RCC 7860 (cell line): ENCODE measurements around the gene WFDC9.
"Not testable (repeated sequence)": the region's sequence is repeated elsewhere in the genome, so short reads cannot be mapped to it uniquely, and the experiment has no call there.

Source experiments
- DNase-seq: peaks from one replicate; pipeline ENCODE4 v3.0.0-alpha.2; 2015; ENCODE audit warnings: low spot score
- FAIRE-seq: peaks from 2 replicates; lab custom pipeline; 2012; peaks lifted over from hg19 to GRCh38; lab: Jason Lieb, UNC

WFDC9 gene

GRCh38 chr20:45631184-45631583 lies at the start of gene WFDC9:
Gene WFDC9, minus strand, starts transcription at chr20:45631284. Its CDS starts 21,103 bp downstream, at chr20:45610181.
- FAIRE-seq (no peak), DNase-seq (no peak)

DNA sequence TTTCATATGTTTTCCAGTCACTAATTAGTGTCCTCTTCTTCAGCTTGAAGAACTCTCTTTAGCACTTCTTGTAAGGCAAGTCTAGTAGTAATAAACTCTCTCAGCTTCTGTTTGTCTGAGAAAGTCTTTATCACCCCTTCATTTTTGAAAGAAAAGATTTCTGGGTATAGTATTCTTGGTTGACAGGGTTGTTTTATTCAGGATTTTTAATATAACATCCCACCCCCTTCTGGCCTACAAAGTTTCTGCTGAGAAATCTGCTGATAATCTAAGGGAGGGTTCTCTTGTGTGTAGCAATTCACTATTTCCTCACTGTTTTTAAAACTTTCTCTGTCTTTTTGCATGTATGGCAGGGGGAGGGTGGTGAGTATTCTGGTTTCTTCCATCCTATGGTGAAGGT lies 48.6 kb upstream of the WFDC9 start:
- DNase-seq, result no peak
- no peak for FAIRE-seq

GRCh38 chr20:45672765-45673164 lies 41.7 kb upstream of the WFDC9 start:
- no peak for FAIRE-seq
- no peak for DNase-seq

GRCh38 chr20:45670139-45670538 lies 39.1 kb upstream of the WFDC9 start, which contains the start of gene WFDC11:
Gene WFDC11, minus strand, starts transcription at chr20:45670239. Its CDS starts 19,639 bp downstream, at chr20:45650600.
- FAIRE-seq (no peak), DNase-seq (no peak)

DNA sequence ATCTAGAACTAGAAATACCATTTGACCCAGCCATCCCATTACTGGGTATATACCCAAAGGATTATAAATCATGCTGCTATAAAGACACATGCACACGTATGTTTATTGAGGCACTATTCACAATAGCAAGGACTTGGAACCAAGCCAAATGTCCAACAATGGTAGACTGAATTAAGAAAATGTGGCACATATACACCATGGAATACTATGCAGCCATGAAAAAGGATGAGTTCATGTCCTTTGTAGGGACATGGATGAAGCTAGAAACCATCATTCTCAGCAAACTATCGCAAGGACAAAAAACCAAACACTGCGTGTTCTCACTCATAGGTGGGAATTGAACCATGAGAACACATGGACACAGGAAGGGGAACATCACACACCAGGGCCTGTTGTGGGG lies 26.0 kb upstream of the WFDC9 start:
- not testable (repeated sequence) for DNase-seq, FAIRE-seq

DNA sequence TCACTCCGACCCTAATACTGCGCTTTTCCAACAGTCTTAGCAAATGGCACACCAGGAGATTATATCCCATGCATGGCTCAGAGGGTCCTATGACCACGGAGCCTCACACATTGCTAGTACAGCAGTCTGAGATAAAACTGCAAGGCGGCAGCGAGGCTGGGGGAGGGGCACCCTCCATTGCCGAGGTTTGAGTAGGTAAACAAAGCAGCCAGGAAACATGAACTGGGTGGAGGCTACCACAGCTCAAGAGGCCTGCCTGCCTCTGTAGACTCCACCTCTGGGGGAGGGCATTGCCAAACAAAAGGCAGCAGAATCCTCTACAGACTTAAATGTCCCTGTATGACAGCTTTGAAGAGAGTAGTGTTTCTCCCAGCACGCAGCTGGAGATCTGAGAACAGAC lies 20.6 kb upstream of the WFDC9 start:
- not testable (repeated sequence) for FAIRE-seq, DNase-seq

- FAIRE-seq (no peak), DNase-seq (no peak)
Observed at GRCh38 chr20:45649312-45649863, 18.3 kb upstream of the WFDC9 start.

DNA sequence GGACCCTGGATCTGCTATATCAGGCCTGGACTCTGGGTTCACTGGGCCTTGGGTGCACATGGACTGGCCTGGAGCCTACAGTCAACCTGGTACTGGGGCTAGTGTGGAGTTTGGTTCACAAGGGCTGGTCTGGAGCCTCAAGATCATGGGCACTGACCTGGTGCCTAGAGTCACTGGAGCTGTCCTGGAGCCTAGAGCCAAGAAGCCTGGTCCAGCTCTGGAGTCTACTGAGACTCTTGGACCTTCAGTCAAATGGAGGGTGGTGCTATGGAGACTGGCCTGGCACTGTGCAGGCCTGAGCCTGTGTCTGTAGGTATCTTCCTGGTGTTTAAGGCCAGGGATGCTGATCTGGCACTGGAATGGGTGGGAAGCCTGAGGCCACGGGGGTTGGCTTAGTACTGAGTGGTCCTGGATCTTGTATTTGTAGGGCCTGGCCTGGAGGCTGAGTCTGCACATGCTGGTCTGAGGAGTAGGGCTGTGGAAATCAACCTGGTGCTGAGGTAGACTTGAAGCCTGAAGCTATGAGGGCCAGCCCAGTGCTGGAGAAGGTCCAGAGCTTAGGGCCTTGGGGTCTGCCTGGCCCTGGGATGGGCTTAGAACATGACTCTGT lies 16.5 kb upstream of the WFDC9 start:
- no peak for FAIRE-seq

GRCh38 chr20:45646875-45647274 lies 15.8 kb upstream of the WFDC9 start:
- DNase-seq, result no peak
- no peak for FAIRE-seq

More for the DNA sequence above, 16.5 kb upstream of the WFDC9 start:
- DNase-seq, result no peak

GRCh38 chr20:45645869-45646268 lies 14.8 kb upstream of the WFDC9 start:
- not testable (repeated sequence) for FAIRE-seq, DNase-seq

DNA sequence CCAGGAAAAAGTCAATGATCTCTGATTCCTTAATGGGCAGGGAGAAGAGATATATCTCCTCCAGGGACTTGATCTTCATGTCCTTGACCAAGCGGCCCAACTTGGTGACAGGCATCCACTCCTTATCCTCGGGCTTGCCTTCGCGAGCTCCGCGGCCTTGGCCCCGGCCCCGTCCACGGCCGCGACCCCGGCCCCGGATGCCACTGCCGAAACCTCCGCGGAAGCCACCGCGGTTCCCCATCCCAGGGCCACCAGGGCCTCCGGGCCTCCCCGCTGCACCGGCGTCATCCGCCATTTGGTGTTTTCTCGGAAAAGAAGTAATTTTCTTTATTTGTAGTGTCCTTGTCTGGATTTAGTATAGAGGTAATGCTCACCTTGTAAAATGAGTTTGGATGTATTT lies 10.0 kb upstream of the WFDC9 start:
- not testable (repeated sequence) for FAIRE-seq, DNase-seq

GRCh38 chr20:45639687-45640086 lies 8.6 kb upstream of the WFDC9 start:
- no peak for FAIRE-seq
- DNase-seq, result no peak

DNA sequence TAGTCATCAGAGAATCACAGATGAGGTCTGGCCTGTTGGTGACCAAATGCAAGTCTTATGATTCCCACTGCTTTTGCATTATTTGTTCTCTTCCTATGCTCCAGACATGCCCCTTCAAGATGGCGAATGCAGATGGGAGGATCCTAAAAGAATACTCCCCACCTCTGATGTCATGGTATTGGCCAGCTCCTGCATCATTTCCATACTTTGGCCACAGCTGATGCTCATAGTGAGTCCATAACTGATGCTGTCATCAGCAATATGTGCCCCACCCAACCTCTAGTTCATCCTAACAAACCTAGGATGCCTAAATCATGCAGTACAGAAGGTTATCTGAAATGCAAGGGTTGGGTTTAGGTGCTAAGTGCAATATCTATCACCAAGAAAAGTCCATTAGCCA lies 5.4 kb upstream of the WFDC9 start:
- no peak for FAIRE-seq
- DNase-seq, result no peak

DNA sequence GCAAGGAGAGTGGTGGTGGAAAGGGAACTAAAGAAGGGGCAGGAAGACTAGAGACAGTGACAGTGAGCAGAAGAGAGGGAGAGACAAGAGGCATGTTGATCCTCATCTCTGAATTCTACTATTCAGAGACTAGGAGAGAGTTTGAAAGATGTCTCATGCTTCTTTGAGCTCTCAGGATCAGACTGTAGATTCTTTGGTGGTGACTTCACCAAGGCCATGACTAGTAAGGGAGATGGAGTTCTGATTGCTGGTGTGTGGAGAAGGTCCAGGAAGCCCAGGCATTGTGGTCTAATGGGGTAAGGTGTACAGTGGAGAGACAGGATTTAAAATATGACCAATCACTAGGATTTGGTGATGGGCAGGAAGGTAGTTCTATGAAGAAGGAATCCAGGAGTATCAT lies 713 bp downstream of the WFDC9 start:
- FAIRE-seq, result no peak
- DNase-seq, result no peak

DNA sequence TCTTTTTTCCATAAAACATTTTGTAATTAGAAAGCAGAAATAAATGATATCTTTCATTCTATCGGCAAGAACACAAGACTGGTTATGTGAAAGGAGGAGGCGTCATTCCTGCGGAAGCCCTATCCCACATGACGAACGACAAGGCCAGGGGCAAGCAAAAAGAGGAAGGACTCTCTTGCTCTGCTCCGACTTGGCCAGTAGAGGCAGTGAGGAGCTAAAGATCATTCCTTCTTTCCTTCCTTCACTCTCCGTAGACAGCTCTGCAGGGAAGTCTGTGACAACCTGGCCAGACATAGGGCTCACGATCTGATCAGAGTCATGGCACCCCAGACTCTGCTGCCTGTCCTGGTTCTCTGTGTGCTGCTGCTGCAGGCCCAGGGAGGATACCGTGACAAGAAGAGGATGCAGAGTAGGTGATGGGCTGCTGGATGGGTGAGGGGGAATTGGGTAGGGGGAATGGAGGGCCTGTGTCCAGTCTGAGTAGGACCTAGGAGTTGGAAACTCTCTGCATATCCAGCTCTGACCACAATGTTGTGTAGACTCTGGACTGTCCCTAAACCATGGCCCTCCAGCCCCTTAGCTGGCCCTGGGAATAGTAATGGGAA lies 1.5 kb downstream of the WFDC9 start, which contains the start of gene WFDC10A:
TSS of gene WFDC10A (plus strand) at position 244 of the 605 bp plus-strand sequence. CDS start at position 319, 75 bp downstream.
- FAIRE-seq (no peak), DNase-seq (peak; percentile 49)

- FAIRE-seq, result no peak
- DNase-seq, result no peak
Observed at GRCh38 chr20:45626540-45626939, 4.5 kb downstream of the WFDC9 start.

GRCh38 chr20:45621593-45621992 lies 9.5 kb downstream of the WFDC9 start:
- DNase-seq, result no peak
- FAIRE-seq, result no peak

DNA sequence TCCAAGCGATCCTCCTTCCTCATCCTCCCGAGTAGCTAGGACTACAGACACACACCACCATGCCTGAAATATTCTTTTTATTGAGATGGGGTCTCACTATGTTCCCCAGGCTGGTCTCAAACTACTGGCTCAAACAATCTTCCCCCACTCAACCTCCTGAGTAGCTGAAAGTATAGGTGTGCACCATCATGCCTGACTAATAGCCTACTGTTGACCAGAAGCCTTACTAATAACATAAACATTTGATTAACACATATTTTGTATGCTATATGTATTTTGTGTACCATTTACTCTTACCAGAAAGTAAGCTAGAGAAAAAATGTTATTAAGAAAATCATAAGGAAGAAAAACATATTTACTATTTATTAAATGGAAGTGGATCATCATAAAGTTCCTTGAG lies 13.5 kb downstream of the WFDC9 start:
- no peak for FAIRE-seq
- DNase-seq, result no peak

DNA sequence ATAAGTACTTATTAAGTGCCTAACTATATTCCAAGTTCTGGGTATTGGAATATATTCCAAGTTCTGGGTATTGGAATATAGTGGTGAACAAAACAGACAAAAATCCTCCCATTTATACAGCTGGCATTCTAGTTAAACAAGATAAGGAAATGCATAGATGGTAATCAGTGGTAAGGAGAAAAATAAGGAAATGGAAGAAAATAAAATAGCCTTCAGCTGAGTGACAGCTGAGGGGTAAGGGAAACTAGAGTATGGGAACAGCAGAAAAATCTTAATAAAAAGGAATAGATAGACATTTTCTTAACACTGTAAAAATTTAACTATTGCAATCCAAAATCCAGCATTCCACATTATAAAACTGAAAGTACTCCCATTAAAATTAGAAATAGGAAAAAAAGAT lies 18.8 kb downstream of the WFDC9 start:
- DNase-seq (no peak), FAIRE-seq (no peak)

DNA sequence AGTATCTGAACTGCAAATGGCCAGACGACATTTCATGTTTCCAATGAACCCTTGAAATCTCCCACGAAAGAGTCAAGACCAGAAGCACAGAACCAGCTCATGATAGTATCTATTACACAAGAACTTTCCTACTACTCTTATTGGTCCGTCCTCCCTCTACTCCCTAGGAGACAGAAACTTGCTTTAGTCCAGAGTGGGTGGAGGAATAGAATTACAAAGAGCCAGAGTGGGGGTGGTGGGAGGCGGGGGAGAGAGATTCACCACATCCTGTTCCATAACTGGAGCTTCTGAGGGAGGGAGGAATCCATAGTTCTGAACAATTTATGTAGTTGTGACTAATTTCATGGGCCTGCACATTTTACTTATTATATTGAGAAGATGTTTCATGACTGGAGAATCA lies 20.0 kb downstream of the WFDC9 start:
- DNase-seq (peak; percentile 22), FAIRE-seq (no peak)

GRCh38 chr20:45607810-45608209 lies 23.3 kb downstream of the WFDC9 start:
- no peak for FAIRE-seq
- DNase-seq, result no peak

DNA sequence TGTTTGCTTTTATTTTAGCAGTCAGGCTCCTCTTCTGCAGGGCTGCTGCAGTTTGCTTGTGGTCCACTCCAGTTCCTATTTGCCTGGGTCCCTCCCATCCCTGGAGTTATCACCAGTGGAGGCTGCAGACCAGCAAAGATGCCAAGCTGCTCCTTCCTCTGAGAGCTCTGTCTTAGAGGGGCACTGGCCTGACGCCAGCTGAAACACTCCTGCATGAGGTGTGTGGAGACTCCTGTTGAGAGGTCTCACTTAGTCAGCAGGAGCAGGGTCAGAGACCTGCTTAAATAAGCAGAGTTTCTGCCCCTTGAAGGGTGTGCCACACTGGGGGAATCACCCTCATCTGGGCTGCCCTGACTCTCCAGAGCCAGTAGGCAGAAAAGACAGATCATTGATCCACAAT lies 35.8 kb downstream of the WFDC9 start:
- no peak for FAIRE-seq
- no peak for DNase-seq
